ENCODE measurements around the gene PXYLP1. TPM values are rescaled to one million over a fixed set of nuclear protein-coding genes. Genes with fewer than 3 reads are reported as not detected.

The PXYLP1 gene
- total and polyA plus RNA-seq, 2 of the 8 experiments (the other 6 are each of a cell fraction or from before 2014, with no cell fraction given) = 19.4 to 20.6 TPM

- CTCF ChIA-PET (ENCODE audit: partially characterized antibody) = interaction anchor here (0.6 to 14.1 kb wide), 11 partner anchors 8 to 642 kb away, joined by 3 to 137 read pairs (median 6); partner anchors contain the start of gene SPSB4
- no peak for FAIRE-seq
- no peak overlapping the region for H2BK20ac ChIP-seq (ENCODE audit: low read length)
These were observed 47.2 kb upstream of the PXYLP1 start for GRCh38 chr3:141184430-141184829.

More at GRCh38 chr3:141184430-141184829, 47.2 kb upstream of the PXYLP1 start:
- Histone ChIP-seq H3K56ac (replicated peaks; ENCODE audit: insufficient read length, low read depth, low read length) (no peak overlapping the region), H3K36me3 (ENCODE audit: control insufficient read depth in 2 of 4, insufficient read depth in 4 of 4, low read length in 3 of 4) (no peaks in the 10 kb centered on the region), H2BK120ac (replicated peaks; ENCODE audit: low read depth, low read length) (no peak overlapping the region), H4K8ac (ENCODE audit: extremely low read depth, insufficient read depth, low read length) (no peak overlapping the region), H3K9ac (replicated peaks in 1 of 4; ENCODE audit: extremely low read depth in 1 of 4, low read depth in 3 of 4, low read length in 3 of 4) (no peak overlapping the region), H3K4ac (replicated peaks; ENCODE audit: insufficient read length, low read depth, low read length) (no peak overlapping the region), H3K23ac (ENCODE audit: insufficient read length) (no peak overlapping the region), H3K79me1 (ENCODE audit: low read depth, low read length) (no peaks in the 10 kb centered on the region), H3K4me1 (replicated peaks in 1 of 4; ENCODE audit: control insufficient read depth in 3 of 4, insufficient read depth in 4 of 4, low read length in 3 of 4) (no peaks in the 10 kb centered on the region), H4K91ac (replicated peaks; ENCODE audit: insufficient read length, low read length) (no peak overlapping the region), H3K23me2 (ENCODE audit: low read depth, low read length) (no peaks in the 10 kb centered on the region), H3K14ac (ENCODE audit: insufficient read length) (no peak overlapping the region), H4K5ac (ENCODE audit: insufficient read length, low read depth, low read length) (no peak overlapping the region), H2AK5ac (ENCODE audit: low read depth, low read length) (no peak overlapping the region), H3K79me2 (ENCODE audit: control insufficient read depth in 1 of 2, insufficient read depth in 2 of 2, low read length in 2 of 2) (no peaks in the 10 kb centered on the region), H3K4me3 (ENCODE audit: extremely low read depth in 1 of 4, insufficient read depth in 2 of 4, low read depth in 3 of 4, low read length in 4 of 4) (no peak overlapping the region), H3K18ac (ENCODE audit: extremely low read depth, low read length) (no peak overlapping the region), H2BK15ac (ENCODE audit: low read length) (no peak overlapping the region), H4K20me1 (replicated peaks in 1 of 2; ENCODE audit: control insufficient read depth in 1 of 2, insufficient read depth in 2 of 2, low read length in 2 of 2) (no peaks in the 10 kb centered on the region), H2AFZ (ENCODE audit: low read length) (no peak overlapping the region), H3K9me3 (ENCODE audit: insufficient read depth in 2 of 2, low read depth in 1 of 2, low read length in 1 of 2) (peaks cover 9 to 15% of the 10 kb centered on the region in 2 experiments), H3K27ac (ENCODE audit: low read depth, low read length) (no peak overlapping the region), H2BK5ac (ENCODE audit: low read depth, low read length) (no peak overlapping the region), H3K27me3 (replicated peaks in 1 of 4; ENCODE audit: control insufficient read depth in 3 of 4, extremely low read depth in 1 of 4, insufficient read depth in 3 of 4, low read length in 3 of 4) (no peaks in the 10 kb centered on the region), H3K4me2 (ENCODE audit: insufficient read depth in 1 of 2, low read depth in 2 of 2, low read length in 2 of 2) (no peak overlapping the region), H2BK12ac (ENCODE audit: low read depth, low read length) (no peak overlapping the region)
- no peak for DNase-seq (ENCODE audit: low read depth in 1 of 2, low spot score in 2 of 2)
- TF ChIP-seq TCF12 (IDR thresholded peaks at IDR 0.05; ENCODE audit: low read depth, low read length) = no peak
- no peak for TF ChIP-seq RNF2 (IDR thresholded peaks at IDR 0.05; ENCODE audit: borderline replicate concordance, low read depth, low read length, missing control alignments, poor library complexity, severe bottlenecking)
- TF ChIP-seq ATF2 (IDR thresholded peaks at IDR 0.05; ENCODE audit: low read length) = no peak
- no peak for TF ChIP-seq HDAC2 (IDR thresholded peaks at IDR 0.05; ENCODE audit: borderline replicate concordance in 1 of 2, low read depth in 2 of 2, low read length in 2 of 2)
- no peak for TF ChIP-seq POLR2AphosphoS5 (IDR thresholded peaks at IDR 0.05; ENCODE audit: low read depth, low read length)
- WGBS, 2 experiments (ENCODE audit: extremely low coverage in 1 of 2, insufficient coverage in 1 of 2, insufficient read length in 1 of 2, insufficient replicate concordance in 2 of 2, low coverage in 1 of 2, low lambda C conversion rate in 2 of 2, missing lambda C conversion rate in 1 of 2) = 68% methylated on average over 4 of the region's 4 CpGs; no CpG with 5 or more reads in 1 of the 2 experiments
- POLR2A ChIA-PET (ENCODE audit: partially characterized antibody) = no interaction called here
